Measurements from ENCODE around the gene SGPL1. TPM values are rescaled to one million over a fixed set of nuclear protein-coding genes. Genes with fewer than 3 reads are reported as not detected.

SGPL1 gene
- total and polyA plus RNA-seq, 10 of the 15 experiments (the other 5 are each of a cell fraction or from before 2014, with no cell fraction given): 4.9 to 20.7 (median 10.6) TPM

GRCh38 chr10:70799124-70799523 is 16.6 kb upstream of the SGPL1 start:
- Histone ChIP-seq H3K4me2 (ENCODE audit: control insufficient read depth, insufficient read depth) (no peak overlapping the region), H3K79me2 (ENCODE audit: control insufficient read depth, insufficient read depth, low read length) (no peaks in the 10 kb centered on the region), H3K27ac (ENCODE audit: control insufficient read depth, insufficient read depth) (no peak overlapping the region), H3K36me3 (ENCODE audit: control insufficient read depth in 2 of 2, insufficient read depth in 2 of 2, low read length in 1 of 2) (no peaks in the 10 kb centered on the region), H4K20me1 (ENCODE audit: control insufficient read depth, insufficient read depth) (no peaks in the 10 kb centered on the region), H3K4me1 (ENCODE audit: control insufficient read depth, insufficient read depth, low read length) (no peaks in the 10 kb centered on the region), H2AFZ (ENCODE audit: control insufficient read depth, low read depth, low read length) (no peak overlapping the region), H3K9ac (ENCODE audit: control insufficient read depth, insufficient read depth, low read length) (no peak overlapping the region), H3K4me3 (no peak overlapping the region), H3K27me3 (replicated peaks in 1 of 2; ENCODE audit: control insufficient read depth in 2 of 2, insufficient read depth in 2 of 2, low read length in 1 of 2) (0 out of 4 replicates have a peak, but pooled peaks cover 0 to 4% of the 10 kb centered on the region in 2 experiments), H3K9me3 (replicated peaks; ENCODE audit: control insufficient read depth, insufficient read depth, low read length) (no peaks in the 10 kb centered on the region)
- FAIRE-seq: no peak
- 25% methylated on average over 5 of the region's 5 CpGs for WGBS (ENCODE audit: insufficient coverage, insufficient replicate concordance, low lambda C conversion rate, missing lambda C conversion rate)
- TF ChIP-seq SREBF1 (IDR thresholded peaks at IDR 0.05; ENCODE audit: low read length): no peak
- TF ChIP-seq RAD21 (IDR thresholded peaks at IDR 0.05; ENCODE audit: insufficient read depth, low read depth, low read length): no peak
- no peak for TF ChIP-seq POLR2A (IDR thresholded peaks at IDR 0.05; ENCODE audit: low read depth, low read length)
- TF ChIP-seq NKRF (conservative IDR thresholded peaks at IDR 0.05): no peak
- RAD21 ChIA-PET (ENCODE audit: unreplicated experiment): no interaction called here
- in situ Hi-C loops (cut with MboI): no loop called here
- no peak for ATAC-seq
- SMC1A ChIA-PET (ENCODE audit: uncharacterized antibody, unreplicated experiment): no interaction called here
- CTCF ChIA-PET: interaction anchor here (0.6 kb wide), 1 partner anchor 1422 kb away, joined by 3 read pairs; no protein-coding TSS in a partner anchor
- DNase-seq (ENCODE audit: low read depth, low spot score): no peak
- POLR2A ChIA-PET: no interaction called here
- BruUV-seq (replicated peaks): no TSS peak
- intact Hi-C loops (cut with micrococcal nuclease; ENCODE audit: unreplicated experiment): no loop called here

GRCh38 chr10:70801854-70802253 is 13.9 kb upstream of the SGPL1 start:
- no peak for DNase-seq (ENCODE audit: low read depth, low spot score)
- ChIA-PET CTCF (interaction anchor here (1.0 kb wide), 1 partner anchor 12 kb away, joined by 3 read pairs; no protein-coding TSS in a partner anchor), RAD21 (ENCODE audit: unreplicated experiment) (no interaction called here), SMC1A (ENCODE audit: uncharacterized antibody, unreplicated experiment) (no interaction called here), POLR2A (no interaction called here)
- BruUV-seq (replicated peaks): no TSS peak
- Histone ChIP-seq H3K27ac (ENCODE audit: control insufficient read depth, insufficient read depth) (no peak overlapping the region), H4K20me1 (ENCODE audit: control insufficient read depth, insufficient read depth) (no peaks in the 10 kb centered on the region), H3K36me3 (ENCODE audit: control insufficient read depth in 2 of 2, insufficient read depth in 2 of 2, low read length in 1 of 2) (no peaks in the 10 kb centered on the region), H3K79me2 (ENCODE audit: control insufficient read depth, insufficient read depth, low read length) (no peaks in the 10 kb centered on the region), H2AFZ (ENCODE audit: control insufficient read depth, low read depth, low read length) (no peak overlapping the region), H3K4me3 (no peak overlapping the region), H3K4me1 (ENCODE audit: control insufficient read depth, insufficient read depth, low read length) (no peaks in the 10 kb centered on the region), H3K9me3 (replicated peaks; ENCODE audit: control insufficient read depth, insufficient read depth, low read length) (no peaks in the 10 kb centered on the region), H3K27me3 (replicated peaks in 1 of 2; ENCODE audit: control insufficient read depth in 2 of 2, insufficient read depth in 2 of 2, low read length in 1 of 2) (0 out of 4 replicates have a peak, but pooled peaks cover 0 to 4% of the 10 kb centered on the region in 2 experiments), H3K4me2 (ENCODE audit: control insufficient read depth, insufficient read depth) (no peak overlapping the region), H3K9ac (ENCODE audit: control insufficient read depth, insufficient read depth, low read length) (no peak overlapping the region)
- 0% methylated on average over 1 of the region's 1 CpG for WGBS (ENCODE audit: insufficient coverage, insufficient replicate concordance, low lambda C conversion rate, missing lambda C conversion rate)
- TF ChIP-seq ZBTB4 (CRISPR knock-in tag; IDR thresholded peaks at IDR 0.05): no peak
- TF ChIP-seq WRNIP1 (IDR thresholded peaks at IDR 0.05; ENCODE audit: borderline replicate concordance, low read depth, low read length): no peak
- no peak for TF ChIP-seq JUND (IDR thresholded peaks at IDR 0.05; ENCODE audit: low read depth, low read length)
- TF ChIP-seq FOS (IDR thresholded peaks at IDR 0.05; ENCODE audit: borderline replicate concordance, extremely low read depth, insufficient read length): no peak
- no peak for TF ChIP-seq RCOR1 (conservative IDR thresholded peaks at IDR 0.05; ENCODE audit: low read depth, low read length)
- no peak for TF ChIP-seq LARP7 (IDR thresholded peaks at IDR 0.05)
- TF ChIP-seq RAD21 (IDR thresholded peaks at IDR 0.05; ENCODE audit: insufficient read depth, low read depth, low read length): no peak
- no peak for TF ChIP-seq SRF (IDR thresholded peaks at IDR 0.05; ENCODE audit: low read depth in 2 of 2, low read length in 2 of 2)
- in situ Hi-C loops (cut with MboI) (no loop called here), intact Hi-C loops (cut with micrococcal nuclease; ENCODE audit: unreplicated experiment) (no loop called here)
- ATAC-seq: no peak
- no peak for FAIRE-seq

Data from GM12878 (cell line).